ENCODE results near the gene KANSL1L.
A peak's percentile ranks its signal among the peaks of the same experiment; 100 is the strongest.
"Not testable (repeated sequence)": the region's sequence is repeated elsewhere in the genome, so short reads cannot be mapped to it uniquely, and the experiment has no call there.

KANSL1L gene

DNA sequence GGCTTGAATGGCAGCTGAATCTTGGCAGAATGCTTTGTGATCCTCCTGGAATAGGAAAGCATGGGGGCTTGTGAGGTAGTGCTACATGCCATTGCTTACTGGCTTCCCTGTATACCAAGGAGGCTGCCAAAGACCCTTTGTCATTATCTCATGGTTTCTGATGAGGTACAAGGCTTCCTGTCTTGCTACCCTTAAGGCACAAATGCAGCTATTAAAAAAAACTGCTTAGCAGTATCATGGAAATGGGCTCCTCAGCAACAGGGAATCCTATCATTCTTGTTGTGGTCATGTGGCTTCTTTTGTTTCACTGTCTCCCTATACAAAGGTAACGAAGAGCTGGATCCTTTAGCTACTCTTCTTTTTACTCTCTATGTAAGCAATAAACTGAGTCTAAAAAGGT lies 6.6 kb upstream of the KANSL1L start:
- no peak for DNase-seq

DNA sequence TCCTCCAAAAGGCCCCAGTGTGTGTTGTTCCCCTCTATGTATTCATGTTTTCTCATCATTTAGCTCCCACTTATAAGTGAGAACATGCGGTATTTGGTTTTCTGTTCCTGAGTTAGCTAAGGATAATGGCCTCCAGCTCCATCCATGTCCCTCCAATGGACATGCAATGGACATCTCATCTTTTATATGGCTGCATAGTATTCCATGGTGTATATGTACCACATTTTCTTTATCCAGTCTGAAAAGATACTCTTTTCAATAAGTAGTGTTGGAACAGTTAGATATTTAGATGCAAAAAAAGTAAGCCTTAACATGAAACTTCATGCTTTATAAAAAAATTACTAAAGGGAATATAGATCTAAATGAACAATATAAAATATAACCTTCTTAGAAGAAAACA lies 5.9 kb upstream of the KANSL1L start:
- not testable (repeated sequence) for DNase-seq

DNA sequence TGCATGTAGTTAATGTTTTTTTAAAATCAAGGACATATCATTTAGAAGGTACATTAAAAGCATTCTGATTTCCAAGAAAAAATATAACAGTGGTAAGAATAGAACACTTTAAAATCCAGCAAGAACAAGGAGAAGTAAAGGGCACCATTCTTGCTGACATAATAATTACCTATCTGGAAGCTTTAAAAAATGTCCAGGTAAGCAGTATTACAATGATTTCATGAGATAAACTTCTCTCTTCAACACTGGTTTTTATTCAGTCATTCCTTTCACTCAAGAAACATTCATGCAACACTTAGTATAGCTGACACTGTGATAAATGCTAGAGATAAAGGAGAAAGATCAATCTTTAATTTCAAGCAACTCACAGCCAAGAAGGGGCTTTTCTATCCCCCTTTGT lies 2.9 kb upstream of the KANSL1L start:
- no peak for DNase-seq

DNA sequence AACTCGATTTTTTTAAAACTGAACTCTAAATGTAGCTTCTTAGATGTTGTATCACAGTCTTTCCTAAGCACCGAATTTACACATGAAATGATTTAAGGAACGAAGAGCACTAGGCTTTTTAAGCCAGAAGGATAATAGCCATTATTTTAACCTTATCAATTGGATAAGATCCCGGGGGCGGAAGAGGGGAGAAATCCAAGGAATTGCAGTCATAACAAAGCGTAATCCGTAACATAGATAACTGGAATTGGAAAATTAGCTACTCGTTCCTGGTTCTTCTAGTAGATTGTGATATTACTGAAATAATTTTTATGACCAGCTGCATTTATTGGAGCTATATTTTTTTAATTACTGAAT lies 988 bp upstream of the KANSL1L start:
- DNase-seq = no peak

DNA sequence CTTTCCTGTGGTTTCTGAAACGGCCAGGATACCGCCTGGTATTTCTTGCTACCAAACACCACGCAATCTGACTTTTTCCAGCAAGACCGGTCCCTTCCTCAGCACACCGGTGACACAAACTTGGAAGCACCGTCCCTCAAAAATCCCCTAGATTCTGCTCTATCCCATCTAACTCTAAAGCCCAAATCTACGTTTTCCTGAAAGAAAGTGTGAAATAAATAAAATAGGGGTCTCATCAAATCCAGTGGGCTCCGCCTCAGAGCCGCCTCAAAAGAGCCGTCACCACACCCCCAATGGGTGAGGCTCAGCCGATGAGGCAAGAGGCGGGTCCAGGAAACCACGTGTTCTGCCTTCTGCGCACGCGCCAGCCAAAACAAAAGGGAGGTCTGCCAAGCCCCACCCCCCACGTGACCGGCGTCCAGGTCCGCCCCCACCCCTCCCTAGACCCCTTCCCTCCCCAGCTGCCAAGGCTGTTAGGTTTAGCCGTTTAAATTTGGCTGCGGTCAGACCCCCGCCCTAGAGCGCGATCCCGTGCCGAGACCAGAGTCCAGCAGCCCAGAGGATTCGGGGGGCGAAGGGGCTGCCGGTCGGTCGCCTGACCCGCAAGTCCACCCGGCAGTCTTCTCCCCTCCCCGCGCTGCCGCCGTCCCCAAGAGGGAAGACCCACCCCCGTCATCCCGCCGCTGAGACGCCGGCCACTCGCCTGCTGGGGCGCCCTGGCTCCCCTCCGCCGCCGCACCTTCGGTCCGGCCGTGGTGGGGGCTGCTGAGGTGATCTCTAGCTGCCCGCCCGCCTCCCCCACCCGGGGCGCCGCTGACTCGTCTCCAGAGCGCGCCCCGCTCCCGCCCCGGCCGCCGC lies 534 bp downstream of the KANSL1L start:
- peak; percentile 91 to 95 for DNase-seq

DNA sequence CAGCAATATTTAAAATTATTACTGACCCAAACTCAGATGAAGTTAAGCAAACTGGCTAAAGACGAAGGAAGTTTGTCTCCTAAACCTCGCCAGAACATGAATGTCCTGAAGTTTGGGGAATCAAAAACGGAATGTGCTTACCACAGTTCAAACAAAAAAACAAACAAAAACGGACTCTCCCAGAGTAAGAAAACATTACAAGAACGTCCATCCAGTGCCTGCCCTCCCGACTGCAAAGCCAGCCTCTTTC lies 1.1 kb downstream of the KANSL1L start:
- DNase-seq = no peak

DNA sequence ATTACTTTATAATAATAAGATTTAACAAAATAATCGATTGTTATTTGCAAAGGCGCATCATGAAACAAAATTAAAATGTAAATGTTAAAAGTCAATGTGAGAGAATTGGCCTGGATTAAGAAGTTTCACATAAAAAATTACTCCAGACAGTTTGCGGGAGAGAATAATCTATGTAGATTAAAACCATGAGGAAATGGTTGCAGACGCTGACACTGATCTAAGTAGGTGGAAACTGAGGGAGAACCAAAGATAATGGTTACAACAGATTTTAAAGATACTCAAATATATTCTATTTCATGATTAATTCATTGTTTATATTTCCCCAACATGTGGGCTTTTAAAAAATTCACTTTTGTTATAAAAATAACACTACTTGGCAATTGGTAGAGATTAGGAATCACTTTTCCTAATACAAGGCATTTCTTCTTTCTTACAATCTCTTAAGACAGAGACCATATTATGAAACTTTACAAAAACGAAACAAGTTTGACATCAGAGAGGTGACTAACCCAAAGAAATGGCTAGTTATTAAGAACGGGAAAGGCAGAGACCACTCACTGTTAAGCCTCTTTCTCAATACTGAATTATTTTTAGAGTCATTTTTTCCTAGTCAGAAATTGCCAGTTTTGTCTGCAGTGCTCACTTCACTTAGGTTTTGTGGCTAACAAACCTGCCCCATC lies 1.6 kb downstream of the KANSL1L start:
- peak in 1 of 2 donors; percentile 64 for DNase-seq

DNA sequence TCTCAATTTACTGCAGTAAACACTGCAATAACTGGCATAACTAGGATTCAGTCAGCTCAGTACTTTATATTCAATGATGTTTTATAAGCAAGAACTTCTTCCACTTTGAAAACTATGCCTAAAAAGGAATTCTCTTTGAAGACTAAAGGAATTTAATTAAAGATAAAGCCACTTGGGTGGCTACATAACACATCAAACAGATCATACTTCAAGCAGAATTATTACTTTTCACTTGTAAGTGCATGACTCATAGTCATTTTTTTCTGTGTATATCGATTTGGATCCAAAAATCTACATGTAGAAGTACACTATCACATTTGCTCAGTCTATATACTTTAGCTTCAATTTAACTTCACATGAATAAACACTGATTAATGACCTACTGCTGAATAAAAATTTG lies 4.0 kb downstream of the KANSL1L start:
- DNase-seq = no peak

DNA sequence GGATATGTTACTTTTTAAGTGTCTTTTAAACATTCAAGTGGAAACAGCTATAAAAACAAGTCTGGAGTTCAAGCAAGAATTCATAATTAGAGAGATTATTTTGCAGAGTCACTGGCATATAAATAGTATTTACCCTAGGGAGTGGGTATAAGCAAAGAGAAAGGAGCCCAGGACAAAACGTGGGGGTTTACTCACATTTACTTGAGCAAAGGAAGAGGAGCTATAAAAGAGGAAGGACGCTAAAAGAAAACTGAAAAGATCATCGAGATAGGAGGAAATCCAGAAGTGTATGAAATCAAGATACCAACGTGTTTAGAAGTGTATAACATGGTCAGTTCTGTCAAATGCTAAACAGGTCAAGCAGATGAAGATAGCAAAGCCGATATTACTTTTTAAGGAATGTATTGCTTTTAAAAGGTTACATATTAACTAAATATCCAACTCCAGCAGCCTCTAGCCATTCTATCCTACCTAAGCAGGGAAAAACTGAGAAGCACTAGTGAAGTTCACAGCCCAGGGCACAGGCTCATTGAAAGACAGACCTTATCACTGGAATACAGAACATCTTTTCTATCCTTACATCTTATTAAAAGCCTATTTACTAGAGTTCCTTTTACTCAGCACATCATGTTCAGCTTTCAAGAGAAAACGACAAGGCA lies 8.6 kb downstream of the KANSL1L start:
- peak in 1 of 2 donors; percentile 87 for DNase-seq

DNA sequence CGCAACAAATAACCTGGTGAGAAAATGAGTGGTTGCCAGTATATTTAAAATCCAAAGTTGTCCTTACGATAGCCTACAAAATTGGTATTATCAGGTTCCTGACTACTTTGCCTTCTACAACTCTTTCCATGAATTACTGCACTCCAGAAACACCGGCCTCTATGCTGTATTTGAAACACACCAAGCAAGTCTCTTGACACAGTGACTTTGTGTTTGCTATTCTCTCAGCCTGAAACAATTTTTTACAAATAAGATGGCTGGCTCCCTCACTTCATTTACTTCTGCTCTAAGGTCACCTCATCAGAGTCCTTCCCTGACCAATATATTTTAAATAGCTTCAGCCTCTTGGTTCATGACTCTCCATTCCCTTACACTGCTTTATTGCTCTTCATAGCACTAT lies 12.2 kb downstream of the KANSL1L start:
- DNase-seq = no peak

DNA sequence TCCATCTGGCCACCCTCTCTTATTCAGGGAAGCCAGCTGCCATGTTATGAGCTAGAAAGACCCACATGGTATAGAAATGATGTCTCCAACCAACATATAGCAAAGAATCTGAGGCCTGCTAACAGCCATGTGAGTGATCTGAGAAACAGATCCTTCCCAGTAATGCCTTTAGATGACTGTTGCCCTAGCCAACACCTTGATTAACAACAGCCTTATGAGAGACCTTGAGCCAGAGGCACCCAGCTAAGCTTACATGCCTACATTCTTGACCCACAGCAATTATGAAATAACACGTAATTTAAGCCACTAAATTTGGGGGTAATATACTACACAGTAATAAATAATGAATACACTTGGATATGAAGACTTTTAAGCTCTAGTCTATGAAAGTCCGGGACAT lies 13.0 kb downstream of the KANSL1L start:
- DNase-seq = no peak

DNA sequence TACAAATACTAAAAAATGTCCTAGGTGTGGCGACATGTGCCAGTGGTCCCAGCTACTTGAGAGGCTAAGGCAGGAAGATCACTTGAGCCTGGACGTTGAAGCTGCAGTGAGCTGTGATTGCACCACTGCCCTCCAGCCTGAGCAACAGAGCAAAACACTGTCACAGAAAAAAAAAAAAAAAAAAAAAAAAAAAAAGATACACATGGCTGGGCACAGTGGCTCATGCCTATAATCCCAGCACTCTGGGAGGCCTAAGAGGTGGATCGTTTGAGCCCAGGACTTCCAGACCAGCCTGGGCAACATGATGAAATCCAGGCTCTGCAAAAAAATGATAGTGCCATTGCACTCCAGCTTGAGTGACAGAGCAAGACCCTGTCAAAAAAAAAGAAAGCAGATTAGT lies 13.7 kb downstream of the KANSL1L start:
- DNase-seq = no peak

DNA sequence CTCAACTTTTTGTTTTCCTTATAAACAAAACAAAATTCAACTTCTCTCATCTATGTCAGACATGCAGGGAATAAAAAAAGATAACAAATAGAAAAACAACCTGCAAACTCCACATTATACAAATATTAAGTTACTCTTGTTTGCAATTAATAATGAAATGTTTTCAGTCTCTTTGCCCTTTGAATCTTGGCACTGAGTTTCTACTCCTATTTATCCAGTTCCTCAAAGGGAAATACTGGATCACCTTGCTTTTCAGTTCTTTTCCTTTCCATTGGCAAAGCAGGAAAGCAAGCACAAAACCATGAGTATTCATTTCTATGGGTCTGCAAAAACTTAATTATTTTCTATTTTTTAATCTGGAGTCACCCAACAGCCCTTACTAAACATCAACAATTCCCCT lies 23.6 kb downstream of the KANSL1L start:
- no peak for DNase-seq

DNA sequence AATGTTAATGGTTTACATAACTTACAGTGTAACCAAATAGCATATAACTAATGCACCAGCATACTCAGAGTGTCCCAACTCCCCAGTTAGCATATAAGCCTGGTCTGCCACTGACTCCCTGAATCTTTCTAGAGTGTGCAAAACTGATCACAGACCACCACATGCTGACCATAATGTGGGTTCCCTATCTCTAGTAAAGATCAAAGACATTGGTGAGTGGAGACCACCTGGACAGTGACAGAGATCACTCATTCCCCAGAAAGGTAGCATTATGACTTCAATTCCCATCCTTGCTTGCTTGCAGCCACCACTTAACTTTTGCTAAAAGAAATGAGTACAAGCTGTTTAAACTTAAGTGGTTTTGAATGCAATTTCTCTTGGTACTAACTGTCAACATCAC lies 39.0 kb downstream of the KANSL1L start:
- DNase-seq = no peak

DNA sequence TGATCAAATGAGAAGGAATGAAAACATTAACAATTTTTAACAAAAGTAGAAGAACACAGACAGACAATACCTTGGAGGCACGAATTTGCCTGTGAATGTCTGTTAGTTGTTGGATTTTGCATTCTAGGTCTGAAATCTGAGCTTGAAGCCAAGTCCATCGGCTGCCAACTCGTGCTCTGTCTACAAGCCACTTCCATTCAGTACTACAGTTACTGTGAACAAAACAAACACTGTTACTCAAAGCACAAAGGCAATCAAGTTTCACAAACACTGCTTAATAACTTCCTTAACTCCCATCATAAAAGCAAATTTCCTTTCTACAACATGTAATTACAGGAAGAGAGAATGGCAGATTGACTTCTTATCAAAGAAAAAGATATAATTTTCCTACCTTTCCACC lies 42.2 kb downstream of the KANSL1L start:
- no peak for DNase-seq

DNA sequence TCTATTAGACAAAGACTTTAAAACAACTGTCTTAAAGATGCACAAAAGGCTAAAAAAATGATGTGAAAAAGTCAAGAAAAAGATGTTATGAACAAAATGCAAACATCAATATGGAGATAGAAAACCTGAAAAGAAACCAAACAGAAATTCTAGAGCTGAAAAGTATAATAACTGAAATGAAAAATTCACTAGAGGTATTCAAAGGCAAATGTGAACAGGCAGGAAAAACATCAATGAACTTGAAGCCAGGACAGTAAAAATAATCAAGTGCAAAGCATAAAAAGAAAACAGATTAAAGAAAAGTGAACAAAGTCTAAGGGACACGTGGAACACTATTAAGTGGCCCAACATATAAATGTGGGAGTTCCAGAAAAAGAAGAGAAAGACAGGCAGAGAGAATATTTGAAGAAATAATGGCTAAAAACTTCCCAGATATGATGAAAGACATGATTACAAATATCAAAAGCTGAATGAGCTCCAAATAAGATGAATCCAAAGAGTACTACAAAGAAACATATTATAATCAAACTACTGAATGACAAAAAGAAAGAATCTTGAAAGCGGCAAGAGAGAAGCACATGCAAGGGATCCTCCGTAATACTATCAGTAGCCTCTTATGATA lies 57.5 kb downstream of the KANSL1L start:
- DNase-seq = no peak

DNA sequence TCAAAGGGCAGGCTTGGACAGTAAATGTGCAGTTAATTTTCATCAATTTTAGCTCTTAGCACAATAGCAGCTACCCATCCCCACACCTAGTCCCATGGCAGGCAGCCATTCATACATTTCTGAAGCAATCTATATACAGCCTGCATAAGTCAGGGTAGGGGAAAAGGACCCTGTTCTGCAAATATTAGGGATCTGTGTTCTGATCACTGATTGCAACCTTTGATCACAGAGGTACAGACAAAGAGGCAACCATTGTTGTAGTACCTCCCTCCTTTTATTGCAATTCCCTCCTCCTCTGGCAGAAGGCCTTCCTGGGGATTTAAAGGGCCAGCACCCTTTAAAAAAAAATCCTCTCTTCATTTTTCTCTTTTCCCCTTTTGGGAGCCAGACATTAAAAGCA lies 58.3 kb downstream of the KANSL1L start:
- DNase-seq = no peak

DNA sequence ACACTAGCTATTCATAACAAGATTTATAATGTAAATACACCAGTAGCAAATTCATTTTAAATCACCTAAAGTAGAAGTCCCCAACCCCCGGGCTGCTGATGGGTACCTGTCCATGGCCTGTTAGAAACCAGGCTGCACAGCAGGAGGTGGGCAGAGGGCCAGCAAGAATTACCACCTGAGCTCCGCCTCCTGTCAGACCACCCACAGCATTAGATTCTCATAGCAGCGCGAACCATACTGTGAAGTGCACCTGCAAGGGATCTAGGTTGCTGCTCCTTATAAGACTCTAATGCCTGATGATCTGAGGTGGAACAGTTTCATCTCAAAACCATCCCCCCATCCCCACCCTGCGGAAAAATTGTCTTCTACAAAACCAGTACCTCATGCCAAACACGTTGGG lies 71.3 kb downstream of the KANSL1L start:
- no peak for DNase-seq

DNA sequence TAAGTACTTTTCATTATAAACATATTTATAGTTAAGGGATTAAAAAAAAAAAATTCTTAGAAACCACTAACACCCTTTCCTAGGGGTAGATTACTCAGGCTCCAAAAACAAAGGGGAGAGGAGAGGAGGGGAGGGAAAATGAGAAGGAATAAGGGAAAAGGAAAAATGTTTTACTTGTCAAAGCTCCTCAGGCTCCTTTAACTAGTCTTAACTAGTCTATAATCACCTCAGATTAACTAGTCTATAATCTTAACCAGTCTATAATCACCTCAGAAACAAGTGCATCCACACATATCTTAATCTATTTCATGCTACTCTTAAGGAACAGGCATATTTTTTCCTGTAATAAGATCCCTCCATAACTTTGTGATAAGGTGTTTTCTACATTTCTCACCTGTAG lies 76.4 kb downstream of the KANSL1L start:
- DNase-seq = no peak

DNA sequence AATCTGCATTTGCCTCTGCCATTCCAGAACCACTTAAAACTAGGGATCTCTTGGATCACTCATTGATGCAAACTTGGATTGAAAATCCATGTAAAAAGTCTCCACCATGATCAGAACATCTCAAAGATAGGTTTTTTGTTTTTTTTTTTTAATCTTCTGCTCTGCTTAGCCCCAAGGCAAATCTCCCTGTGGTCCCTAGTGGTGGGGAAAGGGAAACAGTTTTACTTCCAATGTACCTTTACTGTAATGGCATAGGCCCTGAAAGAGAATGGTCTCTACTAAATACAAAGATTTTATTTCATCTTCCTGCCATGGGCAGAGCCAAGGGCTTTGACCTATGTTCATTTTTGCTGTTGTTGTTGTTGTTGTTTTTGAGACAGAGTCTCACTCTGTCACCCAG lies 78.4 kb downstream of the KANSL1L start:
- no peak for DNase-seq

DNA sequence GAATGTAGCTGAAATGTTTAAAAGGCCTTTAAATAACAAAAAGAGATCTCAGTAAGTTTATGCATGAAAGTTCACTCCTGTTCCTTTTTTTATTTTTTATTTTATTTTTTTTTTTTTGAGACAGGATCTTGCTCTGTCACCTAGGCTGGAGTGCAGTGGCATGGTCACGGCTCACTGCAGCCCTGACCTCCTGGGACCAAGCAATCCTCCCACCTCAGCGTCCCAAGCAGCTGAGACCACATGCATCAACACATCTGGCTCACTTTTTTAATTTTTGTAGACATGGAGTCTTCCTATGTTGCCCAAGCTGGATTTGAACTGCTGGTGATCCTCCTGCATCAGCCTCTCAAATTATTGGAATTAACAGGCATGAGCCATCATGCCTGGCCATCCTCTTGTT lies 84.3 kb downstream of the KANSL1L start:
- no peak for DNase-seq

DNA sequence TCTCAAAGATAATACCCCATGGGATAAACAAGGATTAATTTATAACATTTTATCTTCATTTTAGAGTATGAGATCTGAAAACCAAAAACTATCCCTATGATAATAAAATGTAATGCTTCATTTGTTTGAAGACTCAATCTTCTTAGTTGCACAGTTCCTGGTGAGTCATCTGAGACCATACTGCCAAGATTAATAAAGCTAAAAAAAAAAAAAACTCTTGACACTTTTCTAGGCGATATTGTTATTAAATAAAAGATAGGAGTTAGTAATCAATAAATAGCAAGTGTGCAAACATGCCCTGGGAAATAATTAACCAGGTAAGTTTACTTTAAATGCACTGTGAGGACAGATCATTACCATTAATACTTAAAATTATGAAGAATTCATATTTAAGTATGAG lies 84.9 kb downstream of the KANSL1L start:
- no peak for DNase-seq

DNA sequence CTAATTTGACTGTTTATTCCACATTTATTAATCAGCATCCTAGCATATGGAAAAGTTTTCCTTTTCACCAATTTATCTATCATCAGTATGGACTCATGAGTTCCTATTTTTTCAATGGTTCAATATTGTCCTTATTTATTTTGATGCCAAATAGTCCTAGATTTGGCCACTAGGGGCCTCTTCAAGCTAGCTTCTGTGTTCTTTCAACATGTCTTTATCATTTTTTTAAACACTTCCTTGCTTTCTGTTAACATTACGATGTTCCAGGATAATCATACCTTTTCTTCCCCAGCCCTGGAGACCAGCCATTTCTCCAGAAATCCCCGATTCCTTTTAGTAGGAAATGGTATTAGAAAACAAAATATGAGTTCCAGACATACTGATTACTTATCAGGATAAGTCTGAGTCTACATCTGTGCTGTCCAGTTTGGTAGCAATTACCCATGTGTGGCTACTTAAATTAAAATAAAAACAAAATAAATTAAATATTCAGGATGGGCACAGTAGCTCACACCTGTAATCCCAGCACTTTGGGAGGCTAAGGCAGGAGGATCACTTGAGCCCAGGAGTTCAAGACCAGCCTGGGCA lies 98.2 kb downstream of the KANSL1L start:
- peak in 1 of 2 donors; percentile 51 for DNase-seq

DNA sequence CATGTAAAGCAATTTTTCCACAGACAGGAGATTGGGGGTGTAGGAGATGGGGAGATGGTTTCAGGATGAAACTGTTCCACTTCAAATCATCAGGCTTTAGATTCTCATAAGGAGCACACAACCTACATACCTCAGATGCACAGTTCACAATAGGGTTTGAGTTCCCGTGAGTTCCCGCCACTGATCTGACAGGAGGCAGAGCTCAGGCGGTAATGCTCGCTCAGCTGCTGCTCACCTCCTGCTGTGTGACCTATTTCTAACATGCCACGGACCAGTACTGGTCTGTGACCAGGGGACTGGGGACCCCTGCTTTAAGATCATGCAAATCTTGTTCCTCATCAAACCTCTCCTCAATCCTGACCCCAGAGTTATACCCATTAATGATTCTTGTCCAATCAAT lies 98.7 kb downstream of the KANSL1L start:
- DNase-seq = no peak
